CD8-positive, alpha-beta memory T cell (primary cell): Measurements from ENCODE around the gene CHODL. TPM values are rescaled to one million over a fixed set of nuclear protein-coding genes. Genes with fewer than 3 reads are reported as not detected.

Experiments used
- CTCF ChIA-PET: fragments of 350-600 bp; sonication (Branson Sonifier 250); formaldehyde crosslinking; loops from one replicate; lab custom pipeline; 2021; ENCODE audit warnings: antibody characterized with exemption; lab: Charles Lee
- POLR2A ChIA-PET: fragments of 350-600 bp; sonication (Branson Sonifier 250); formaldehyde crosslinking; loops from one replicate; lab custom pipeline; 2021; ENCODE audit warnings: antibody characterized with exemption; lab: Charles Lee
- DNase-seq, 5 donors: peaks; one replicate each; pipeline versions ENCODE4 v3.0.0 to v3.0.0-alpha.2; 2020 to 2022; ENCODE audit warnings: mixed read lengths in 1 of 5
- H3K27ac ChIP-seq: one replicate; pipeline ENCODE4 v1.7.0; 2013; ENCODE audit warnings: low read depth, mild to moderate bottlenecking, low read length, moderate library complexity
- H3K27me3 ChIP-seq: 2 replicates; pipeline ENCODE4 v1.7.0; 2013; ENCODE audit warnings: low read length, mild to moderate bottlenecking; ENCODE audit not compliant: insufficient read depth, poor library complexity, severe bottlenecking
- H3K36me3 ChIP-seq: 2 replicates; pipeline ENCODE4 v1.7.0; 2013; ENCODE audit warnings: mild to moderate bottlenecking, low read length, moderate library complexity; ENCODE audit not compliant: insufficient read depth
- H3K4me1 ChIP-seq: 2 replicates; pipeline ENCODE4 v1.7.0; 2013; ENCODE audit warnings: mild to moderate bottlenecking, low read length, moderate library complexity; ENCODE audit not compliant: insufficient read depth
- H3K4me3 ChIP-seq: 2 replicates; pipeline ENCODE4 v1.7.0; 2013; ENCODE audit warnings: mild to moderate bottlenecking, low read length
- H3K9me3 ChIP-seq: 2 replicates; pipeline ENCODE4 v1.7.0; 2013; ENCODE audit warnings: mild to moderate bottlenecking, low read length
- H3K27ac Mint-ChIP-seq, 8 donors: one replicate each; pipeline ENCODE4 v1.8.0; 2020 to 2021; ENCODE audit warnings: mixed read lengths in 8 of 8, mild to moderate bottlenecking in 6 of 8, inconsistent platforms in 3 of 8, moderate library complexity in 3 of 8
- H3K27me3 Mint-ChIP-seq, 2 donors: one replicate each; pipeline ENCODE4 v1.8.0; 2020 to 2021; ENCODE audit warnings: mixed read lengths in 2 of 2, mild to moderate bottlenecking in 1 of 2, moderate library complexity in 1 of 2
- H3K36me3 Mint-ChIP-seq, 3 donors: one replicate each; pipeline ENCODE4 v1.8.0; 2020 to 2021; ENCODE audit warnings: mixed read lengths in 3 of 3, inconsistent platforms in 1 of 3, mild to moderate bottlenecking in 1 of 3
- H3K4me1 Mint-ChIP-seq, 3 donors: one replicate each; pipeline ENCODE4 v1.8.0; 2020 to 2021; ENCODE audit warnings: mixed read lengths in 3 of 3, inconsistent platforms in 1 of 3, mild to moderate bottlenecking in 1 of 3
- H3K4me3 Mint-ChIP-seq, 7 donors: one replicate each; pipeline ENCODE4 v1.8.0; 2020 to 2021; ENCODE audit warnings: mixed read lengths in 7 of 7, mild to moderate bottlenecking in 6 of 7, moderate library complexity in 4 of 7, inconsistent platforms in 2 of 7
- H3K9me3 Mint-ChIP-seq, 5 donors: one replicate each; pipeline ENCODE4 v1.8.0; 2020 to 2022; ENCODE audit warnings: mixed read lengths in 5 of 5, mild to moderate bottlenecking in 3 of 5, moderate library complexity in 2 of 5, inconsistent platforms in 1 of 5
- polyA plus RNA-seq: library from polyadenylated mRNA; unstranded; fragments of 300-500 nt; fragmentation: Illumina TruSeq; gene quantifications from one replicate; pipeline ENCODE4 v1.2.3, GENCODE V29; 2021
- total RNA-seq, 2 experiments: library from RNA; stranded (reverse); gene quantifications; one replicate each; pipeline ENCODE4 v1.2.3, GENCODE V29; 2021

CHODL gene
- total RNA-seq: under 1 TPM in 1 of 2 experiments, not detected in 1; 0.22 TPM
- polyA plus RNA-seq: 0.59 TPM

GRCh38 chr21:18244671-18245463 is at the start of gene CHODL:
Gene CHODL (plus strand): TSS chr21:18244833. CDS start chr21:18245224, 391 bp downstream.
- peaks cover 0 to 9% (median 0%) of the 10 kb centered on the region in 3 donors for H3K4me1 Mint-ChIP-seq
- DNase-seq: no peak
- Histone ChIP-seq H3K27me3 (no peaks in the 10 kb centered on the region), H3K9me3 (no peaks in the 10 kb centered on the region), H3K27ac (no peak within 1 kb of the TSS), H3K4me1 (no peaks in the 10 kb centered on the region), H3K36me3 (no peaks in the 10 kb centered on the region), H3K4me3 (no peak within 1 kb of the TSS)
- H3K27me3 Mint-ChIP-seq: peaks cover 9 to 24% of the 10 kb centered on the region in 2 donors
- H3K27ac Mint-ChIP-seq: no peak within 1 kb of the TSS
- H3K9me3 Mint-ChIP-seq: peaks cover 0 to 9% (median 3%) of the 10 kb centered on the region in 5 donors
- H3K36me3 Mint-ChIP-seq: peaks cover 0 to 3% (median 0%) of the 10 kb centered on the region in 3 donors
- CTCF ChIA-PET: no interaction called here
- POLR2A ChIA-PET: no interaction called here
- peak within 1 kb of the TSS in 1 of 7 donors; percentile 2 for H3K4me3 Mint-ChIP-seq

GRCh38 chr21:18204931-18205330 is 39.7 kb upstream of the CHODL start:
- peaks cover 0 to 9% (median 4%) of the 10 kb centered on the region in 5 donors for H3K9me3 Mint-ChIP-seq
- Histone ChIP-seq H3K36me3 (no peaks in the 10 kb centered on the region), H3K9me3 (no peaks in the 10 kb centered on the region), H3K27ac (no peak overlapping the region), H3K4me1 (no peaks in the 10 kb centered on the region), H3K27me3 (no peaks in the 10 kb centered on the region), H3K4me3 (no peak overlapping the region)
- no peak overlapping the region for H3K27ac Mint-ChIP-seq
- H3K27me3 Mint-ChIP-seq: no peaks in the 10 kb centered on the region
- H3K36me3 Mint-ChIP-seq: no peaks in the 10 kb centered on the region
- H3K4me1 Mint-ChIP-seq: no peaks in the 10 kb centered on the region
- ChIA-PET CTCF (interaction anchor here (1.7 kb wide), 1 partner anchor 164 kb away, joined by 11 read pairs; no protein-coding TSS in a partner anchor), POLR2A (no interaction called here)
- DNase-seq: no peak
- H3K4me3 Mint-ChIP-seq: no peak overlapping the region

GRCh38 chr21:18218331-18218730 is 26.3 kb upstream of the CHODL start:
- Histone ChIP-seq H3K4me3 (no peak overlapping the region), H3K9me3 (no peaks in the 10 kb centered on the region), H3K36me3 (no peaks in the 10 kb centered on the region), H3K27ac (no peak overlapping the region), H3K27me3 (no peaks in the 10 kb centered on the region), H3K4me1 (no peaks in the 10 kb centered on the region)
- Mint-ChIP-seq H3K27ac (peak overlapping the region in 1 of 8 donors; percentile 32), H3K36me3 (peaks cover 0 to 13% (median 2%) of the 10 kb centered on the region in 3 donors), H3K9me3 (peaks cover 32 to 49% (median 34%) of the 10 kb centered on the region in 5 donors), H3K4me1 (no peaks in the 10 kb centered on the region), H3K27me3 (no peaks in the 10 kb centered on the region), H3K4me3 (no peak overlapping the region)
- CTCF ChIA-PET: no interaction called here
- POLR2A ChIA-PET: no interaction called here
- no peak for DNase-seq

GRCh38 chr21:18220498-18220897 is 24.1 kb upstream of the CHODL start:
- no peaks in the 10 kb centered on the region for H3K27me3 Mint-ChIP-seq
- H3K36me3 Mint-ChIP-seq: peaks cover 0 to 13% (median 2%) of the 10 kb centered on the region in 3 donors
- H3K4me3 Mint-ChIP-seq: no peak overlapping the region

GRCh38 chr21:18222346-18222745 is 22.3 kb upstream of the CHODL start:
- Histone ChIP-seq H3K27me3 (no peaks in the 10 kb centered on the region), H3K4me1 (no peaks in the 10 kb centered on the region), H3K27ac (no peak overlapping the region), H3K36me3 (no peaks in the 10 kb centered on the region), H3K9me3 (no peaks in the 10 kb centered on the region), H3K4me3 (no peak overlapping the region)
- Mint-ChIP-seq H3K27me3 (no peaks in the 10 kb centered on the region), H3K4me3 (no peak overlapping the region), H3K9me3 (peaks cover 24 to 40% (median 33%) of the 10 kb centered on the region in 5 donors), H3K27ac (no peak overlapping the region), H3K36me3 (peaks cover 0 to 13% (median 2%) of the 10 kb centered on the region in 3 donors), H3K4me1 (no peaks in the 10 kb centered on the region)
- POLR2A ChIA-PET: no interaction called here
- DNase-seq: no peak
- CTCF ChIA-PET: no interaction called here

More at GRCh38 chr21:18220498-18220897, 24.1 kb upstream of the CHODL start:
- Mint-ChIP-seq H3K27ac (no peak overlapping the region), H3K4me1 (no peaks in the 10 kb centered on the region), H3K9me3 (peaks cover 32 to 49% (median 37%) of the 10 kb centered on the region in 5 donors)
- Histone ChIP-seq H3K36me3 (no peaks in the 10 kb centered on the region), H3K4me3 (no peak overlapping the region), H3K27ac (no peak overlapping the region), H3K9me3 (no peaks in the 10 kb centered on the region), H3K27me3 (no peaks in the 10 kb centered on the region), H3K4me1 (no peaks in the 10 kb centered on the region)
- DNase-seq: no peak
- ChIA-PET POLR2A (no interaction called here), CTCF (no interaction called here)

GRCh38 chr21:18228060-18228739 is 16.4 kb upstream of the CHODL start:
- no peaks in the 10 kb centered on the region for H3K4me1 ChIP-seq
- no peaks in the 10 kb centered on the region for H3K27me3 Mint-ChIP-seq
- H3K4me3 ChIP-seq: no peak overlapping the region
- no peaks in the 10 kb centered on the region for H3K4me1 Mint-ChIP-seq
- no peak overlapping the region for H3K27ac Mint-ChIP-seq
- ChIA-PET POLR2A (no interaction called here), CTCF (no interaction called here)
- H3K9me3 Mint-ChIP-seq: peaks cover 0 to 4% (median 3%) of the 10 kb centered on the region in 5 donors
- no peaks in the 10 kb centered on the region for H3K36me3 Mint-ChIP-seq
- no peak for DNase-seq
- H3K36me3 ChIP-seq: no peaks in the 10 kb centered on the region
- H3K4me3 Mint-ChIP-seq: no peak overlapping the region
- H3K9me3 ChIP-seq: no peaks in the 10 kb centered on the region
- no peaks in the 10 kb centered on the region for H3K27me3 ChIP-seq
- H3K27ac ChIP-seq: no peak overlapping the region

GRCh38 chr21:18235545-18235944 is 9.1 kb upstream of the CHODL start:
- no peak overlapping the region for H3K27ac Mint-ChIP-seq
- H3K27ac ChIP-seq: no peak overlapping the region
- H3K9me3 Mint-ChIP-seq: peaks cover 0 to 23% (median 8%) of the 10 kb centered on the region in 5 donors
- H3K4me3 Mint-ChIP-seq: no peak overlapping the region
- no peak for DNase-seq
- no peaks in the 10 kb centered on the region for H3K4me1 Mint-ChIP-seq
- ChIA-PET CTCF (no interaction called here), POLR2A (no interaction called here)
- H3K9me3 ChIP-seq: no peaks in the 10 kb centered on the region
- no peaks in the 10 kb centered on the region for H3K27me3 ChIP-seq
- no peaks in the 10 kb centered on the region for H3K4me1 ChIP-seq
- no peaks in the 10 kb centered on the region for H3K36me3 Mint-ChIP-seq
- H3K36me3 ChIP-seq: no peaks in the 10 kb centered on the region
- H3K27me3 Mint-ChIP-seq: no peaks in the 10 kb centered on the region
- no peak overlapping the region for H3K4me3 ChIP-seq

- POLR2A ChIA-PET: no interaction called here
- H3K4me1 ChIP-seq: no peaks in the 10 kb centered on the region
- DNase-seq: no peak
- peaks cover 9 to 24% of the 10 kb centered on the region in 2 donors for H3K27me3 Mint-ChIP-seq
- no peaks in the 10 kb centered on the region for H3K36me3 ChIP-seq
- CTCF ChIA-PET: no interaction called here
- H3K36me3 Mint-ChIP-seq: peaks cover 0 to 3% (median 0%) of the 10 kb centered on the region in 3 donors
- H3K4me3 ChIP-seq: no peak overlapping the region
- peaks cover 0 to 9% (median 0%) of the 10 kb centered on the region in 3 donors for H3K4me1 Mint-ChIP-seq
- no peak overlapping the region for H3K27ac ChIP-seq
- H3K27ac Mint-ChIP-seq: no peak overlapping the region
- no peaks in the 10 kb centered on the region for H3K27me3 ChIP-seq
- H3K4me3 Mint-ChIP-seq: no peak overlapping the region
- peaks cover 0 to 9% (median 3%) of the 10 kb centered on the region in 5 donors for H3K9me3 Mint-ChIP-seq
- no peaks in the 10 kb centered on the region for H3K9me3 ChIP-seq
Observed at GRCh38 chr21:18245464-18245967, 883 bp downstream of the CHODL start.
